Thyroid gland (tissue), 4 donors: Measurements from ENCODE around the gene ASCC1. TPM values are rescaled to one million over a fixed set of nuclear protein-coding genes. Genes with fewer than 3 reads are reported as not detected.
"Not testable (repeated sequence)": the region's sequence is repeated elsewhere in the genome, so short reads cannot be mapped to it uniquely, and the experiment has no call there.

Experiments
- DNase-seq, 2 donors: peaks; one replicate each; pipeline ENCODE4 v3.0.0-alpha.2; 2019
- H3K27ac ChIP-seq, 3 donors: fragments of 200-600 bp; sonication (generic); 1 replicate in 2 of 3; 2 replicates in 1 of 3; pipeline ENCODE4 v1.5.1; 2016 to 2019; ENCODE audit warnings: mild to moderate bottlenecking in 1 of 3, moderate library complexity in 1 of 3
- H3K27me3 ChIP-seq: fragments of 200-600 bp; sonication (generic); one replicate; pipeline ENCODE4 v1.5.1; 2019
- H3K36me3 ChIP-seq, 2 donors: fragments of 200-600 bp; sonication (generic); one replicate each; pipeline ENCODE4 v1.5.1; 2016 to 2019
- H3K4me1 ChIP-seq, 2 donors: fragments of 200-600 bp; sonication (generic); one replicate each; pipeline ENCODE4 v1.5.1; 2017 to 2019
- H3K4me3 ChIP-seq, 3 donors: fragments of 200-600 bp; sonication (generic); replicated peaks in 1 of 3; 1 replicate in 2 of 3; 2 replicates in 1 of 3; pipeline ENCODE4 v1.5.1; 2016; ENCODE audit warnings: mild to moderate bottlenecking in 1 of 3
- H3K9me3 ChIP-seq: fragments of 200-600 bp; sonication (generic); one replicate; pipeline ENCODE4 v1.5.1; 2017
- POLR2A ChIP-seq, 2 donors: fragments of 450-650 bp; IDR thresholded peaks; one replicate each; pipeline ENCODE4 v1.6.1; 2017; ENCODE audit warnings: antibody characterized with exemption in 2 of 2, mild to moderate bottlenecking in 2 of 2, moderate library complexity in 1 of 2
- WGBS, 2 donors: methylation state at CpG; one replicate each; pipeline ENCODE4 v1.1.5; 2017; 5-methylcytosine and 5-hydroxymethylcytosine counted together
- intact Hi-C: fragments of 100-400 bp; cut with DNase I; formaldehyde crosslinking; loops from one replicate; pipeline ENCODE4 v1.15.1; 2023
- total RNA-seq, 4 donors: library from RNA; depleted of rRNA; stranded (reverse); fragments of >200 nt; gene quantifications; one replicate each; pipeline ENCODE4 v1.2.3, GENCODE V29; 2016
- TF ChIP-seq, protein P1 (sequence below), 6 experiments: fragments of 200-600 bp in 3 of 6; fragments of 450-650 bp in 3 of 6; sonication (generic) in 3 of 6; IDR thresholded peaks; one replicate each; pipeline ENCODE4 v1.5.1; 2016 to 2019; ENCODE audit warnings: antibody characterized with exemption in 6 of 6, mild to moderate bottlenecking in 2 of 6, inconsistent platforms in 1 of 6, moderate library complexity in 1 of 6

Gene ASCC1
- total RNA-seq, 4 donors from 2014 or later: 26.7 to 30.3 (median 28.1) TPM

DNA sequence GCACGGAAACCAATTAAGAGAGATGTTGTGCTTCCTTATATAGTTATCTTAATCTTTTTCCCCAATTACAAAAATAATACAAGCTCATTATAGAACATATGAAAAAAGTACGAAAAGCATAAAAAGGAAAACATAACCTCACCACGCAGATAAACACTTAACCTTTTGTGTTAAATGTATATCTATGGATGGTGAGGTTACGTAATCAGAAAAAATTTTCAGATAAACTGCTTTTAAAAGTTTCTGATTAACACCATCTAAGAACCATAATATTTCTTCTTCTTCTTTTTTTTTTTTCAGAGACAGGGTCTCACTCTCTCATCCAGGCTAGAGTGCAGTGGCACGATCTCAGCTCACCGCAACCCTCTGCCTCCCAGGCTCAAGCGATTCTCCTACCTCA, 78.5 kb downstream of the ASCC1 start:
- Histone ChIP-seq H3K36me3 (no peaks in the 10 kb centered on the region), H3K27me3 (no peaks in the 10 kb centered on the region), H3K27ac (no peak overlapping the region), H3K4me3 (no peak overlapping the region), H3K9me3 (no peaks in the 10 kb centered on the region), H3K4me1 (no peaks in the 10 kb centered on the region)
- DNase-seq: no peak
- TF ChIP-seq, protein P1, sequence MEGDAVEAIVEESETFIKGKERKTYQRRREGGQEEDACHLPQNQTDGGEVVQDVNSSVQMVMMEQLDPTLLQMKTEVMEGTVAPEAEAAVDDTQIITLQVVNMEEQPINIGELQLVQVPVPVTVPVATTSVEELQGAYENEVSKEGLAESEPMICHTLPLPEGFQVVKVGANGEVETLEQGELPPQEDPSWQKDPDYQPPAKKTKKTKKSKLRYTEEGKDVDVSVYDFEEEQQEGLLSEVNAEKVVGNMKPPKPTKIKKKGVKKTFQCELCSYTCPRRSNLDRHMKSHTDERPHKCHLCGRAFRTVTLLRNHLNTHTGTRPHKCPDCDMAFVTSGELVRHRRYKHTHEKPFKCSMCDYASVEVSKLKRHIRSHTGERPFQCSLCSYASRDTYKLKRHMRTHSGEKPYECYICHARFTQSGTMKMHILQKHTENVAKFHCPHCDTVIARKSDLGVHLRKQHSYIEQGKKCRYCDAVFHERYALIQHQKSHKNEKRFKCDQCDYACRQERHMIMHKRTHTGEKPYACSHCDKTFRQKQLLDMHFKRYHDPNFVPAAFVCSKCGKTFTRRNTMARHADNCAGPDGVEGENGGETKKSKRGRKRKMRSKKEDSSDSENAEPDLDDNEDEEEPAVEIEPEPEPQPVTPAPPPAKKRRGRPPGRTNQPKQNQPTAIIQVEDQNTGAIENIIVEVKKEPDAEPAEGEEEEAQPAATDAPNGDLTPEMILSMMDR (IDR thresholded peaks at IDR 0.05): no peak
- TF ChIP-seq POLR2A (IDR thresholded peaks at IDR 0.05): no peak
- intact Hi-C loops: no loop called here
- 97 to 98% methylated on average over 7 of the region's 7 CpGs for WGBS, 2 donors

DNA sequence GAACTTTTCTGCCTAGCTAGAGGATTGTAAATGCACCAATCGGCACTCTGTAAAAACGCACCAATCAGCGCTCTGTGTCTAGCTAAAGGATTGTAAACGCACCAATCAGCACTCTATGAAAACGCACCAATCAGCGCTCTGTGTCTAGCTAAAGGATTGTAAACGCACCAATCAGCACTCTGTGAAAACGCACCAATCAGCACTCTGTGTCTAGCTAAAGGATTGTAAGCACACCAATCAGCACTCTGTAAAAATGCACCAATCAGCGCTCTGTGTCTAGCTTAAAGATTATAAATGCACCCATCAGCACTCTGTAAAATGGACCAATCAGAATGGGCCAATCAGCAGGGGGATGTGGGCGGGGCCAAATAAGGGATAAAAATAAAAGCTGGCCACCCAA, 79.9 kb downstream of the ASCC1 start:
- H3K4me1 ChIP-seq, H3K36me3 ChIP-seq, H3K27me3 ChIP-seq, H3K4me3 ChIP-seq, DNase-seq, intact Hi-C loops, H3K27ac ChIP-seq, H3K9me3 ChIP-seq: not testable (repeated sequence)
- WGBS, 2 donors: 97 to 98% methylated on average over 10 of the region's 10 CpGs

DNA sequence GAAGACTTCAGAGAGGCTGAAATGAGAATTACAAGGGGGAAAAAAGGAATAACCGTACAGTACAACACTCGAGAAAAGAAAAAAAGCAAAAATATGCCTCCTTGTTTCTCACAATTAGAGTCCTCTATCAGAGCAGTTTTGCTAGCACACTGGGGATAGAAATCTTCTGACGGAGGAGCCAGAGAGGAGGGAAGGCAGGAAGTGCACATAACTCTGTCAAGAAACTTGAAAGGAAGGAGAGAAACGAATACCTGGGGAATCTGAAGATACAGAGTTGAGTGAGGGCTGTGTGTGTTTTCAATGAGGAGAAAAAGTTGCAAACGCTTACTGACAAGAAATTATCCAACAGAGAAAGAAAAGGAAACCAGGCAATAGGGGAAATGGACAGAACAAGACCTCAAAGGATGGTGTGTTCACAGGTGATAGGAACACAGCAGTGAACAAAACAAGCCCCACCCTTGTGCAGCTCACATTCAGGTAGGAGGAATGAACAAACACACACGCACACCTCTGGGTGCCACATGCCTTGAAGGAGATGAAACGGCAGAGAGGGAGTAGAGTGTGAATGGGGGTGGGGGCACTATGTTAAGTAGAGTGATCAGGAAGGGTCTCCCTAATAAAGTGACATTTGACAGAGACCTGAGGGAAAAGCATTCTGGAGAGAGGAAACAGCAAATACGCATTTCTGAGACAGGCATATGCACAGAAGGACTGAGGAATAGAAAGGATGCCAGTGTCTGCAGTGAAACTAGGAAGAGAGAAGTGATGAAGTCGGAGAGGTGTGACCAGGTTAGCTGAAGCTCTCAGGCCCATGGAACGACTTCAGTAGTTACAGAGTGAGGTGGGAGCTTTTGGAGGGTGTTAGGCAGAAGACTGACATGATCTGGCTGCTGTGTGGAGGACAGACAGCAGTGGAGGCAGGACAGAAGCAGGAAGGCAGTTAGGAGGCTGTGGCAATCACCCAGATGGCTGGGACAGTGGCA, 81.0 kb downstream of the ASCC1 start:
- Histone ChIP-seq H3K4me1 (no peaks in the 10 kb centered on the region), H3K27ac (no peak overlapping the region), H3K27me3 (no peaks in the 10 kb centered on the region), H3K9me3 (no peaks in the 10 kb centered on the region), H3K4me3 (no peak overlapping the region), H3K36me3 (no peaks in the 10 kb centered on the region)
- WGBS, 2 donors: 83 to 88% methylated on average over 10 of the region's 10 CpGs
- intact Hi-C loops: no loop called here
- no peak for TF ChIP-seq POLR2A (IDR thresholded peaks at IDR 0.05)
- TF ChIP-seq, protein P1 (IDR thresholded peaks at IDR 0.05): no peak
- no peak for DNase-seq

DNA sequence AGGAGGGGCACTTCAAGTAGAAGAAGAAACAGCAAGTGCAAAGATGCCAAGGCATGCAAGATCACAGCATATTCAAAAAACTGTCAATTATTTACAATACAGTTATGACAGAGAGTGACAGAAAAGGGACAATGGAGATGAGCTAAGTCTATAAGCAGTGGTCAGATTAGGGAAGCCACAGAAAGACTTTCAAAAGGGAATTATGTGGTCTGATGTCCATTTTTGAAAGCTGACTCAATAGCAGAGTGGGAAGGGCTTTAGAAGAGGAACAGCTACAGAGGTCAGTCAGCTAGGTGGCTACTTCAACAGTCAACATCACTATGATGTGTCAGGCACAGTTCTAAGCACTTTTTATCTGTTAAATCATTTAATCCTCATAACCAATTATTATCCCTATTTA, 82.6 kb downstream of the ASCC1 start:
- intact Hi-C loops: no loop called here
- TF ChIP-seq, protein P1 (IDR thresholded peaks at IDR 0.05): no peak
- TF ChIP-seq POLR2A (IDR thresholded peaks at IDR 0.05): no peak

DNA sequence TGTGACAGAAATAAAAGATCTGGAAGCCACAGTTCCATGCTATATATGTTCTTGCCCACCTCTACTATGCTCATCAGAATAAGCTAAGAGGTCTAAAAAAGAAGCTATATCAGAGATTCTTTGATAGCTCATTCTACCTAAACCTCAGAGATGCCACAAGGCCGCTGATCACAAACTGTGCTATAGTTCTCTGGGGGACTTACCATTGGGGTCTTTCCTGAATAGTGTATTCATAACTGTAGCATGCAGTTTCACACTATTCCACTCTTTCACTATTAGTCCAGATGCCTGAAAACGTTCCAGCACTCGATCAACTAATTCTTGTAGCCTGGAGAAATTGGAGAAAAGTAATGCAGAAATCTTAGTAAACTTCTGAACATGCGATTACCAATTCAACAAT, 83.2 kb downstream of the ASCC1 start:
- no peaks in the 10 kb centered on the region for H3K27me3 ChIP-seq
- no peak overlapping the region for H3K4me3 ChIP-seq
- no peaks in the 10 kb centered on the region for H3K4me1 ChIP-seq
- intact Hi-C loops: no loop called here
- TF ChIP-seq POLR2A (IDR thresholded peaks at IDR 0.05): no peak
- TF ChIP-seq, protein P1 (IDR thresholded peaks at IDR 0.05): no peak
- H3K9me3 ChIP-seq: no peaks in the 10 kb centered on the region
- no peaks in the 10 kb centered on the region for H3K36me3 ChIP-seq
- DNase-seq: no peak
- 88 to 91% methylated on average over 4 of the region's 4 CpGs for WGBS, 2 donors
- no peak overlapping the region for H3K27ac ChIP-seq

More for the DNA sequence above, 82.6 kb downstream of the ASCC1 start:
- Histone ChIP-seq H3K4me1 (no peaks in the 10 kb centered on the region), H3K9me3 (no peaks in the 10 kb centered on the region), H3K4me3 (no peak overlapping the region), H3K27me3 (no peaks in the 10 kb centered on the region), H3K27ac (no peak overlapping the region), H3K36me3 (no peaks in the 10 kb centered on the region)
- DNase-seq: no peak
